Thoracic aorta (tissue), 2 donors: ENCODE results near the gene TLE7. TPM values are rescaled to one million over a fixed set of nuclear protein-coding genes. Genes with fewer than 3 reads are reported as not detected.

Experiments used
- ATAC-seq: fragments of 150-250 bp; one replicate; pipeline ENCODE4 v1.8.0; 2017; ENCODE audit warnings: low read depth; ENCODE audit not compliant: insufficient number of reproducible peaks, low FRiP score
- DNase-seq: peaks from one replicate; pipeline ENCODE4 v3.0.0-alpha.2; 2020; ENCODE audit warnings: low spot score
- H3K27ac ChIP-seq, 2 donors: fragments of 200-600 bp; sonication (generic); 1 replicate in 1 of 2; 2 replicates in 1 of 2; pipeline ENCODE4 v1.5.1; 2016; ENCODE audit warnings: mild to moderate bottlenecking in 2 of 2, moderate library complexity in 2 of 2
- H3K27me3 ChIP-seq: fragments of 200-600 bp; sonication (generic); replicated peaks from 2 replicates; pipeline ENCODE4 v1.6.0; 2016; ENCODE audit warnings: mild to moderate bottlenecking; ENCODE audit not compliant: insufficient read depth
- H3K36me3 ChIP-seq: fragments of 200-600 bp; sonication (generic); one replicate; pipeline ENCODE4 v1.5.1; 2016
- H3K4me1 ChIP-seq, 2 donors: fragments of 200-600 bp; sonication (generic); 1 replicate in 1 of 2; 2 replicates in 1 of 2; pipeline versions ENCODE4 v1.5.1 to v1.6.0; 2016; ENCODE audit warnings: low read depth in 2 of 2, mild to moderate bottlenecking in 1 of 2; ENCODE audit not compliant: control insufficient read depth in 1 of 2
- H3K4me3 ChIP-seq: fragments of 200-600 bp; sonication (generic); 2 replicates; pipeline ENCODE4 v1.5.1; 2016; ENCODE audit warnings: mild to moderate bottlenecking
- H3K9me3 ChIP-seq: fragments of 200-600 bp; sonication (generic); 2 replicates; pipeline ENCODE4 v1.5.1; 2016
- total RNA-seq, 2 donors: library from RNA; depleted of rRNA; stranded (reverse); fragments of >200 nt; gene quantifications; one replicate each; pipeline versions ENCODE4 v1.1.0 to v1.2.3, GENCODE V29; 2016
- TF ChIP-seq, protein P1 (sequence below): fragments of 200-600 bp; sonication (generic); IDR thresholded peaks from one replicate; pipeline ENCODE4 v1.5.1; 2019; ENCODE audit warnings: antibody characterized with exemption

TLE7 gene
- total RNA-seq, 2 donors from 2014 or later = not detected

DNA sequence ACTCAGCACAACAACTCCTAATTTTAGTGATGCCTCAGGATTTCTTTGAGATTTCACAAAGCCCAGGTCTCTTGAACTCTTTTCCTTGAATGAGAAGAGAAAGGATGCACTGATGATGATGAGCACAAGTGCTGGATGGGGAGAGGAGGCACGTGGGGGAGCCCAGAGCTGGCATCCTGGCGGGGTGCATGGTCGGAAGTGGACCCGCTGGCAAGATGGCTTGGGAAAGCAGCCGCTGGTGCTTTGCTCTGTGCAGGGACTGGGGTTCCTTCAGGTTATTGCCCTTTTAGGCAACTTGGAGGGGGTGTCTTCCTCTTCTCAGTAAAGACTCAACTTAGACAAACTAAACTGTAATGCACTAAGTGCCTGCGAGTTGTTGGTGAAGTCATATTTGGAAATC is 61.0 kb downstream of the TLE7 start:
- no peak for ATAC-seq
- H3K4me3 ChIP-seq = no peak overlapping the region
- H3K4me1 ChIP-seq = no peaks in the 10 kb centered on the region
- no peaks in the 10 kb centered on the region for H3K27me3 ChIP-seq
- no peaks in the 10 kb centered on the region for H3K36me3 ChIP-seq
- no peak overlapping the region for H3K27ac ChIP-seq
- TF ChIP-seq, protein P1, sequence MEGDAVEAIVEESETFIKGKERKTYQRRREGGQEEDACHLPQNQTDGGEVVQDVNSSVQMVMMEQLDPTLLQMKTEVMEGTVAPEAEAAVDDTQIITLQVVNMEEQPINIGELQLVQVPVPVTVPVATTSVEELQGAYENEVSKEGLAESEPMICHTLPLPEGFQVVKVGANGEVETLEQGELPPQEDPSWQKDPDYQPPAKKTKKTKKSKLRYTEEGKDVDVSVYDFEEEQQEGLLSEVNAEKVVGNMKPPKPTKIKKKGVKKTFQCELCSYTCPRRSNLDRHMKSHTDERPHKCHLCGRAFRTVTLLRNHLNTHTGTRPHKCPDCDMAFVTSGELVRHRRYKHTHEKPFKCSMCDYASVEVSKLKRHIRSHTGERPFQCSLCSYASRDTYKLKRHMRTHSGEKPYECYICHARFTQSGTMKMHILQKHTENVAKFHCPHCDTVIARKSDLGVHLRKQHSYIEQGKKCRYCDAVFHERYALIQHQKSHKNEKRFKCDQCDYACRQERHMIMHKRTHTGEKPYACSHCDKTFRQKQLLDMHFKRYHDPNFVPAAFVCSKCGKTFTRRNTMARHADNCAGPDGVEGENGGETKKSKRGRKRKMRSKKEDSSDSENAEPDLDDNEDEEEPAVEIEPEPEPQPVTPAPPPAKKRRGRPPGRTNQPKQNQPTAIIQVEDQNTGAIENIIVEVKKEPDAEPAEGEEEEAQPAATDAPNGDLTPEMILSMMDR = no peak
- no peaks in the 10 kb centered on the region for H3K9me3 ChIP-seq
- no peak for DNase-seq

Other genes with a start within 250 kb of the TLE7 start
- 1 to 10 TPM; 4.3 to 5.4 TPM for gene HYDIN, start 211.3 kb downstream of the TLE7 start, total RNA-seq
- gene CMTR2, start 152.7 kb downstream of the TLE7 start, total RNA-seq = 10 to 100 TPM; 14.6 to 15.9 TPM
- gene CALB2, start 83.3 kb downstream of the TLE7 start, total RNA-seq = under 1 TPM in 1 of 2 donors, not detected in 1; 0.81 TPM
- 10 to 100 TPM in 1 of 2 donors, 1 to 10 TPM in 1; 3.9 to 10.1 TPM for gene ZNF23, start 20.2 kb upstream of the TLE7 start, total RNA-seq
- 1 to 10 TPM; 3.7 to 9.0 TPM for gene ZNF19, start 47.3 kb upstream of the TLE7 start, total RNA-seq
- not detected for gene CHST4, start 84.4 kb upstream of the TLE7 start, total RNA-seq
- not detected for gene TAT, start 135.0 kb upstream of the TLE7 start, total RNA-seq
- gene MARVELD3, start 184.1 kb upstream of the TLE7 start, total RNA-seq = not detected